Brain microvascular endothelial cell (primary cell): ENCODE data around the gene VWF.

Experiments used
- DNase-seq: peaks from one replicate; pipeline ENCODE4 v3.0.0-alpha.2; 2020
- H3K27ac ChIP-seq: fragments of 250-450 bp; sonication (Bioruptor Pico); 2 replicates; pipeline ENCODE4 v1.5.1; 2020; ENCODE audit warnings: mild to moderate bottlenecking, moderate library complexity
- H3K27me3 ChIP-seq: fragments of 250-450 bp; sonication (Bioruptor Pico); replicated peaks from 2 replicates; pipeline ENCODE4 v1.5.1; 2020; ENCODE audit warnings: mild to moderate bottlenecking
- H3K36me3 ChIP-seq: fragments of 250-450 bp; sonication (Bioruptor Pico); replicated peaks from 2 replicates; pipeline ENCODE4 v1.5.1; 2020; ENCODE audit warnings: mild to moderate bottlenecking
- H3K4me3 ChIP-seq: 2 replicates; pipeline ENCODE4 v1.5.1; 2011; ENCODE audit warnings: low read depth, mild to moderate bottlenecking, control low read depth, low read length, moderate library complexity
- CTCF ChIP-seq: IDR thresholded peaks from 2 replicates; pipeline ENCODE4 v1.5.1; 2011; ENCODE audit warnings: low read depth, mild to moderate bottlenecking, moderate library complexity, low read length, control low read depth, inconsistent platforms; ENCODE audit errors: missing control alignments
- in situ Hi-C: cut with HindIII; loops from 2 replicates; pipeline ENCODE4 v1.10.0; 2017; ENCODE audit warnings: low sequenced_read_pairs, low pct_ligation_motif_present

Gene VWF

GRCh38 chr12:6122201-6122600, 2.3 kb downstream of the VWF start:
- no peak overlapping the region for H3K4me3 ChIP-seq
- no peak for DNase-seq
- no peaks in the 10 kb centered on the region for H3K36me3 ChIP-seq
- in situ Hi-C loops: no loop called here
- H3K27me3 ChIP-seq: no peaks in the 10 kb centered on the region
- H3K27ac ChIP-seq: no peak overlapping the region
- TF ChIP-seq CTCF: no peak

GRCh38 chr12:6120796-6121473, 3.5 kb downstream of the VWF start:
- Histone ChIP-seq H3K27ac (no peak overlapping the region), H3K4me3 (no peak overlapping the region), H3K36me3 (no peaks in the 10 kb centered on the region), H3K27me3 (no peaks in the 10 kb centered on the region)
- no peak for DNase-seq
- TF ChIP-seq CTCF: no peak
- in situ Hi-C loops: no loop called here

- Histone ChIP-seq H3K4me3 (no peak overlapping the region), H3K36me3 (no peaks in the 10 kb centered on the region), H3K27me3 (no peaks in the 10 kb centered on the region), H3K27ac (no peak overlapping the region)
- in situ Hi-C loops: no loop called here
- no peak for DNase-seq
- no peak for TF ChIP-seq CTCF
Observed at GRCh38 chr12:6118891-6119568, 5.4 kb downstream of the VWF start.

- in situ Hi-C loops: no loop called here
- DNase-seq: peak; percentile 56
- no peaks in the 10 kb centered on the region for H3K27me3 ChIP-seq
- no peaks in the 10 kb centered on the region for H3K36me3 ChIP-seq
- no peak for TF ChIP-seq CTCF
- no peak overlapping the region for H3K4me3 ChIP-seq
- H3K27ac ChIP-seq: peak overlapping the region; percentile 32
Observed at GRCh38 chr12:6116471-6117021, 7.9 kb downstream of the VWF start.

- Histone ChIP-seq H3K27ac (no peak overlapping the region), H3K4me3 (no peak overlapping the region), H3K27me3 (no peaks in the 10 kb centered on the region), H3K36me3 (no peaks in the 10 kb centered on the region)
- no peak for DNase-seq
- in situ Hi-C loops: no loop called here
- no peak for TF ChIP-seq CTCF
Observed at GRCh38 chr12:6115389-6115788, 9.1 kb downstream of the VWF start.

GRCh38 chr12:6114476-6114870, 10.0 kb downstream of the VWF start:
- no peak for DNase-seq
- no peak overlapping the region for H3K27ac ChIP-seq
- H3K36me3 ChIP-seq: no peaks in the 10 kb centered on the region
- no peak overlapping the region for H3K4me3 ChIP-seq
- no peak for TF ChIP-seq CTCF
- in situ Hi-C loops: no loop called here
- no peaks in the 10 kb centered on the region for H3K27me3 ChIP-seq
